Choroid plexus epithelial cell (primary cell): Measurements from ENCODE around the gene GET3.

Experiments
- DNase-seq: peaks from one replicate; pipeline ENCODE4 v3.0.0-alpha.2; 2010; ENCODE audit warnings: low read depth
- H3K4me3 ChIP-seq: 2 replicates; pipeline ENCODE4 v1.5.1; 2011; ENCODE audit warnings: low read depth, mild to moderate bottlenecking, control low read depth, low read length, moderate library complexity
- TF ChIP-seq, protein P1 (sequence below): conservative IDR thresholded peaks from 2 replicates; pipeline ENCODE4 v1.5.1; 2011; ENCODE audit warnings: low read depth, mild to moderate bottlenecking, control low read depth, inconsistent platforms, low read length, moderate library complexity

The GET3 gene

DNA sequence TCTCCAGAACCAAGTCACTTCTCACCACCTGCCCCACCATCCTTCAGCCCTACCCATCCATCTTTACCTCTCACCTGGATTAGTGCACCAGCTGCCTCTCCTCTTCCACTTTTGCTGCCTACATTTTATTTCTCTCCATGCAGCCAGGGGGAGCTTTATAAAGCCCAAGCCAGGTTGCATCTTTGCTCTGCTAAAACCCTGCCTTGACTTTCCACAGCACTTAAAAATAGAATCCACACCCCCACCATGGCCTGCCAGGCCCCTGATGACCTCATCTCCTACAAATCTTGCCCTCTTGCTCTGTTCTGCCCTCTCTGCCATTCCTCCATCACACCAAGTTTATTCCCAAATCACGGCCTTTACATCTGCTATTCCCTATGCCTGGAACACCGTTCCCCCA is 36.3 kb downstream of the GET3 start:
- no peak overlapping the region for H3K4me3 ChIP-seq
- DNase-seq, result peak; percentile 52
- TF ChIP-seq, protein P1, sequence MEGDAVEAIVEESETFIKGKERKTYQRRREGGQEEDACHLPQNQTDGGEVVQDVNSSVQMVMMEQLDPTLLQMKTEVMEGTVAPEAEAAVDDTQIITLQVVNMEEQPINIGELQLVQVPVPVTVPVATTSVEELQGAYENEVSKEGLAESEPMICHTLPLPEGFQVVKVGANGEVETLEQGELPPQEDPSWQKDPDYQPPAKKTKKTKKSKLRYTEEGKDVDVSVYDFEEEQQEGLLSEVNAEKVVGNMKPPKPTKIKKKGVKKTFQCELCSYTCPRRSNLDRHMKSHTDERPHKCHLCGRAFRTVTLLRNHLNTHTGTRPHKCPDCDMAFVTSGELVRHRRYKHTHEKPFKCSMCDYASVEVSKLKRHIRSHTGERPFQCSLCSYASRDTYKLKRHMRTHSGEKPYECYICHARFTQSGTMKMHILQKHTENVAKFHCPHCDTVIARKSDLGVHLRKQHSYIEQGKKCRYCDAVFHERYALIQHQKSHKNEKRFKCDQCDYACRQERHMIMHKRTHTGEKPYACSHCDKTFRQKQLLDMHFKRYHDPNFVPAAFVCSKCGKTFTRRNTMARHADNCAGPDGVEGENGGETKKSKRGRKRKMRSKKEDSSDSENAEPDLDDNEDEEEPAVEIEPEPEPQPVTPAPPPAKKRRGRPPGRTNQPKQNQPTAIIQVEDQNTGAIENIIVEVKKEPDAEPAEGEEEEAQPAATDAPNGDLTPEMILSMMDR, result peak; percentile 65

DNA sequence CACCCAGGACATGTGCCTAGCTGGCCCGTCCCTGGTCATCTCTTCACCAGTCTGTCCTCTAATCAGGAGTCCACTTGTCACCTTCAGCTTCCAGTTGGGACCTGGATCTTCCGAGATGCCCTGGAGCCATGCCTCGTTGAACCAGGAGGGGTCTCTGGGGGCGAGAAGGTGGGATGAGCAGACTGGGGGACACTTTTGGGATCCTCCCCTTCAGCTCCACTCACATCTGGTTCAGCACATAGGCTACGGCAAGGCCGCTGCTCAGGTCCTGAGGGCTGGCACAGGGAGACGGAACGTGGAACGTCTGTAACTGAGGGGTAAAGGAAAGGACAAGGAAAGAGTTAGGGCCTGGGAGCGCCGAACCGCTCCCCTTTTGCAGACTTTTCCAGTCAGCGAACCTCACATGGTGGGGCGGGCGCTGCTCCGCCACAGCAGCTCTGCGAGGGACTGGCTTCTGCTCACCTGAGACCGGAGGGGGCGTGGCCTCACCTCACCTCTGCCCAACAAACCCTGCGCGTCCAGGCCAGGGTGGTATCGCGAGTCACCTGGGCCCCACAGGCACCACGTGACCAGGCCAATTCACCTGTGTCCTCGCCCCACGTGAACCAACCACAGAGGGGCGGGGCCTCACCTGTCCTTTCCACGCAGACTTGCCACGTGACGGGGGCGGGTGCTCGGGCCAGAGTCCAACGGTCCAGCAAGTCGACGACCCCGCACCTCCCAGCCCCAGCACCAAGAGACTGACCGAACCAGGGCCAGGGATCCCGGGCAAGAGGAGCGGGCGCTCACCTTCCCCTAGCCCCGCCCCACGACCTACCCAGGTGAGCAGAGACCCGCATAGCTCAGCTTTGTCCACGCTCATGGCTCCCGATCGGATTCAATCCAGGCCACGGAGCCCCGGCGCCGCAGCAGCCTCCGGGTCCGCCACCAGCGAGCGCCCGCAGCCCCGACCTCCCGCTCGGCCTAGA is 37.6 kb downstream of the GET3 start, which contains the start of gene HOOK2:
Gene HOOK2 (minus strand): TSS at position 965 of the 968 bp plus-strand sequence. CDS start 103 bp downstream, at position 862.
- TF ChIP-seq, protein P1, result no peak
- H3K4me3 ChIP-seq, result peak within 1 kb of the TSS; percentile 76
- no peak for DNase-seq

DNA sequence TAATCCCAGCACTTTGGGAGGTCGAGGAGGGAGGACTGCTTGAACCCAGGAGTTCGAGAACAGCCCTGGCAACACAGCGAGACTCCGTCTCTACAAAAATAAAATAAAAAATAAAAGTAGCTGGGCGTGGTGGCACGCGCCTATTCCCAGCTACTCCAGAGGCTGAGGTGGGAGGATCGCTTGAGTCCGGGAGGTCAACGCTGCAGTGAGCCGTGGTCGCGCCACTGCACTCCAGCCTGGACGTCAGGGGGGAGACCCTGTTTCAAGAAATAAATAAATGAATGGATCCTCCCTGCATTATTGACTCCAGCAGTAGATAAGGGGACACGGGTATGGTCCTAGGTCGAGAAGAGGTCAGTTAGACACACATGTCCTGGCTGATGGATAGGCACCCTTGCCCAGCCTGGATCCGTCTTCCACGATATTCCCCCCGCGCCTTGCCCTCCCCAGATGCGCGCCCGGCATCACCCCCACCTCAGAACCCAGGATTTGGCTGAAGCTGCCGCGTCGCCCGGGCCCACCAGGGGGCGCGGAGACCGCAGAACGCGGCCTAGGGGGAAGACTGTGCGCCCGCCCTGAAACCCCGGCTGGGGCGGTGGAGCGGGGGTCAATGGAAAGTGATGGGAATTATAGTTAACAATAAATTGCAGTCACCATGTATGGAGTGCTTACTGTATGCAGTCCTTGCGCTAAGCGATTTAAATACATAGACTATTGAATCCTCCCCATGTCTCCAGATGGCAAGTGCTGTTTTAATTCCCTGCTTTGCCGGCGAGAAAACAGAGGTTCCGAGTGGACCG is 40.1 kb downstream of the GET3 start:
- TF ChIP-seq, protein P1, result peak; percentile 91
- peak; percentile 82 for DNase-seq

DNA sequence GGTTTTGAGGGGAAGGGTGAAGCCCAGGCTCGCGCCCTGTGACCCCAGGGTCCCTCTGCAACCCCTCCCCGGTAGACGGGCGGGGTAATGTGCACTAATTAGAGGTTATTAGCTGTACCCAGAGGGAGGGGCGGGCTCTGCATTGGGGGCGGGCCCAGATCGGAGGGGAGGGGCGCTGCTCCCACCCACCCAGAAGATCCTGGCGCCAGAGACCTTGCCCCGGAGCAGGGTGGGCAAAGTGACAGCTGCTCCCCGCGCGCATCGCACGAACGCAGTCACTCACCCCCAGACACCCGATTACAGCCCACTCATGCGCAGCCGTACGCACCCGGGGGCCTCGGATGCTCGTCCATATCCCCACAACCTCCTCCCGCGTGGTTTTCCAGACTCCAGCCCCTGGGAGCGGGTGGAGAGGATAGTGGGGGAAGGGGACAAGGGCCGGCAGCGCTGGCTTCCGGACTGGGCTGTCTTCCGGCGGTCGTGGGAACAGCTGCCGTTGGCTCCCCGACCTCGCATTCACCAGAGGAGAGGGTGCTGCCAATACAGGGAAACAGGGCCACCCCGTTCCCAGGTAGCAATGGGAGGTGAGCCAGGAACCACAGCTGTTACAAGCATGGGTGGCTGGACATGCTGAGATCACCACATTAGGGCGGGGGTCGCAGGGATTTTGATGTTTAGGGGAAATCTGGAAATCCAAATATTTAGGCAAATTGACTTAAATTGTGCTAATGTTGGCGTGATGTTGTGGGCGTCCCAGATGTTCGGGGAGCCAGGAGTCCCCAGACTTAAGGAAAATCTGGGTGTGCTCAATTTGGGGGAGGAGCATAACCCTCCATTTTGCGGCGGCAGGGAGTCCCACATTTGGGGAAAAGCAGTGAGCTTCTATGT is 41.0 kb downstream of the GET3 start:
- TF ChIP-seq, protein P1, result no peak
- peak overlapping the region; percentile 70 for H3K4me3 ChIP-seq
- peak; percentile 87 for DNase-seq

More for the DNA sequence above, 40.1 kb downstream of the GET3 start:
- H3K4me3 ChIP-seq, result peak overlapping the region; percentile 70

DNA sequence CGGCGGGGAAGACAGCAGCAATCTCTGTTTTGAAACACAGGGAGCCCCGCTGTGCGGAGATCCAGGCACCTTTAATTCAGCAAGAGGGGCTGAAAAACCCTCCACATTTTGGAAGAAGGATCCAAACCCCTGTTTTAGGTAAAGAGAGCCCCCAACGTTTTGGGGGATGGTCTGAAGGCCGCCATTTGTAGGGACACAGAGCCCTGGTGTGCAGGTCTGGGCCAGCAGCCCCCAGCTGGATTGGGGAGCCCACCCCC is 41.5 kb downstream of the GET3 start:
- TF ChIP-seq, protein P1, result no peak
- peak; percentile 74 for DNase-seq
- peak overlapping the region; percentile 70 for H3K4me3 ChIP-seq

DNA sequence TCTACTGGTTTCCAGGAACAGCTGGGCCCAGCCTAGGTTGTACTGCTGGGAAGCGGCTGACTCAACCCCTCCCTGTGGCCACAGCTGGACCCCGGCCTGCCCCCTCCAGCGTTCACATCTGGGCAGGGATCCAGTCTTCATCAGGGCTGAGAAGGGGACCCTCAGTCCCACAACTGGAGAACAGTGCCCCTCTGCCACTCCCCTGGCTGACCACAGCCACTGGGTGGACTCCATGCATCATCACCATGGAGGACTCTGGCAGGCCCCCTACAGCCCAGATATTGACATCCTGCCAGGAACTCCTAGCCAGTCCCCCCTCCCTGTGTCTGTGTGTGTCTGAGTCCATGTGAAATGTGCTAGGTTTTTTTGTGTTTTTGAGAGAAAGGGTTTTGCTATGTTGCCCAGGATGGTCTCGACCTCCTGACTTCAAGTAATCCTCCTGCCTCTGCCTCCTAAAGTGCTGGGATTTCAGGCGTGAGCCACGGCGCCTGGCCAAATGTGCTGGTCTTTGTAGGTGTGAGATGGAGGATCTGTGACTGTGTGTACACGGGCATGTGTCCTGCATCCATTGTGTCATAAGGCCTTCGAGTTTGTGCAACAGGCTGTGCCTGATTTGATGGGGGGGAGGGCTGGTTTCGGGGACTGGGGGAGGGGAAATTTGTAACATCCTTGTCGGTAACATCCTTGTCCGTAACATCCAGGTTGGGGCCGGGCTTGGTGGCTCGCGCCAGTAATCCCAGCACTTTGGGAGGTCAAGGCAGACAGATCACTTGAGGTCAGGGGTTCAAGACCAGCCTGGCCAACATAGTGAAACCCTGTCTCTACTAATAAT is 42.1 kb downstream of the GET3 start:
- H3K4me3 ChIP-seq, result peak overlapping the region; percentile 70
- DNase-seq, result peak; percentile 97
- TF ChIP-seq, protein P1, result peak; percentile 11
